HTERT RPE-1 (cell line): ENCODE results near the gene ELL.
"Not testable (repeated sequence)": the region's sequence is repeated elsewhere in the genome, so short reads cannot be mapped to it uniquely, and the experiment has no call there.

Experiments used
- in situ Hi-C: fragments of 300-500 bp; cut with MboI; formaldehyde crosslinking; loops from 4 replicates; pipeline ENCODE4 v1.14.3; 2020; ENCODE audit warnings: low sequenced_read_pairs

ELL gene

GRCh38 chr19:18521692-18522123 is at the start of gene ELL:
ELL (minus strand) TSS chr19:18522070; CDS start chr19:18522055, 15 bp downstream.
- in situ Hi-C loops = no loop called here

- in situ Hi-C loops = no loop called here
Observed at GRCh38 chr19:18568367-18568766, 46.5 kb upstream of the ELL start.

- in situ Hi-C loops = no loop called here
Observed at GRCh38 chr19:18566953-18567352, 45.1 kb upstream of the ELL start.

GRCh38 chr19:18562086-18562485 is 40.2 kb upstream of the ELL start:
- in situ Hi-C loops = no loop called here

- in situ Hi-C loops = no loop called here
Observed at GRCh38 chr19:18559685-18560084, 37.8 kb upstream of the ELL start.

GRCh38 chr19:18558604-18559003 is 36.7 kb upstream of the ELL start:
- in situ Hi-C loops = no loop called here

GRCh38 chr19:18558202-18558555 is 36.3 kb upstream of the ELL start:
- in situ Hi-C loops = no loop called here

GRCh38 chr19:18557411-18558201 is 35.7 kb upstream of the ELL start, which contains the start of gene KXD1:
KXD1 (plus strand) TSS chr19:18557870; CDS start chr19:18562057, 4,187 bp downstream.
- in situ Hi-C loops = no loop called here

GRCh38 chr19:18551631-18552030 is 29.8 kb upstream of the ELL start:
- in situ Hi-C loops = no loop called here

- in situ Hi-C loops = no loop called here
Observed at GRCh38 chr19:18543814-18544475, 22.1 kb upstream of the ELL start.

GRCh38 chr19:18542941-18543813 is 21.3 kb upstream of the ELL start, which contains the start of gene FKBP8:
FKBP8 (minus strand) TSS chr19:18543573; CDS start chr19:18541970, 1,603 bp downstream.
- in situ Hi-C loops = no loop called here

GRCh38 chr19:18541992-18542940 is 20.4 kb upstream of the ELL start:
- in situ Hi-C loops = no loop called here

GRCh38 chr19:18541258-18541991 is 19.6 kb upstream of the ELL start:
- in situ Hi-C loops = no loop called here

GRCh38 chr19:18540200-18540599 is 18.3 kb upstream of the ELL start:
- in situ Hi-C loops = not testable (repeated sequence)

- in situ Hi-C loops = no loop called here
Observed at GRCh38 chr19:18539372-18539771, 17.5 kb upstream of the ELL start.

GRCh38 chr19:18538115-18538514 is 16.2 kb upstream of the ELL start:
- in situ Hi-C loops = no loop called here

- in situ Hi-C loops = no loop called here
Observed at GRCh38 chr19:18537431-18537830, 15.6 kb upstream of the ELL start.

GRCh38 chr19:18536475-18536874 is 14.6 kb upstream of the ELL start:
- in situ Hi-C loops = no loop called here

GRCh38 chr19:18533058-18533457 is 11.2 kb upstream of the ELL start:
- in situ Hi-C loops = no loop called here
